Cardiac septum (tissue), 1 donor: ENCODE data around the gene HOOK2. TPM values are rescaled to one million over a fixed set of nuclear protein-coding genes. Genes with fewer than 3 reads are reported as not detected.

ENCODE experiments used
- DNase-seq: peaks from one replicate; pipeline ENCODE4 v3.0.0-alpha.2; 2020; ENCODE audit warnings: low spot score
- intact Hi-C: fragments of 100-400 bp; cut with DNase I; formaldehyde crosslinking; loops from one replicate; pipeline ENCODE4 v1.14.0; 2022
- total RNA-seq: library from RNA; stranded (reverse); fragmentation: NEBNext Ultra II Directional; extraction: Animal tissue kit (Norgen Biotek cat#: 25700); gene quantifications from one replicate; pipeline ENCODE4 v1.2.1, GENCODE V29; 2021
- donor health status: DM: no; HTN: no; CAD: no.

Gene HOOK2
- total RNA-seq, 1 donor from 2014 or later: 101 TPM

GRCh38 chr19:12786141-12786870, 11.0 kb upstream of the HOOK2 start:
- DNase-seq: peak; percentile 85
- intact Hi-C loops: no loop called here

GRCh38 chr19:12785431-12786031, 10.2 kb upstream of the HOOK2 start:
- intact Hi-C loops: no loop called here
- peak; percentile 84 for DNase-seq

- no peak for DNase-seq
- intact Hi-C loops: no loop called here
These were observed 9.6 kb upstream of the HOOK2 start for GRCh38 chr19:12784871-12785430.

- DNase-seq: no peak
- intact Hi-C loops: no loop called here
These were observed 9.1 kb upstream of the HOOK2 start for GRCh38 chr19:12784394-12784870.

GRCh38 chr19:12783849-12784393, 8.6 kb upstream of the HOOK2 start:
- intact Hi-C loops: no loop called here
- peak; percentile 86 for DNase-seq

- intact Hi-C loops: no loop called here
- DNase-seq: no peak
These were observed 8.0 kb upstream of the HOOK2 start for GRCh38 chr19:12783291-12783848.

GRCh38 chr19:12782424-12783290, 7.3 kb upstream of the HOOK2 start:
- peak; percentile 95 for DNase-seq
- intact Hi-C loops: no loop called here

- intact Hi-C loops: no loop called here
- no peak for DNase-seq
These were observed 6.7 kb upstream of the HOOK2 start for GRCh38 chr19:12782174-12782423.

GRCh38 chr19:12779162-12779993, 4.0 kb upstream of the HOOK2 start:
- intact Hi-C loops: no loop called here
- no peak for DNase-seq

- no peak for DNase-seq
- intact Hi-C loops: loop anchor here (1.0 kb wide), 1 partner anchor 15 kb away; no protein-coding TSS in a partner anchor
These were observed 3.5 kb upstream of the HOOK2 start for GRCh38 chr19:12778905-12779161.

GRCh38 chr19:12778017-12778904, 2.9 kb upstream of the HOOK2 start:
- intact Hi-C loops: loop anchor here (1.0 kb wide), 1 partner anchor 16 kb away; no protein-coding TSS in a partner anchor
- DNase-seq: peak; percentile 90

GRCh38 chr19:12777217-12778016, 2.1 kb upstream of the HOOK2 start:
- DNase-seq: peak; percentile 92

GRCh38 chr19:12773571-12773970, 1.8 kb downstream of the HOOK2 start:
- intact Hi-C loops: loop anchor here (1.0 kb wide), 1 partner anchor 40 kb away; no protein-coding TSS in a partner anchor
- no peak for DNase-seq

More at GRCh38 chr19:12777217-12778016, 2.1 kb upstream of the HOOK2 start:
- intact Hi-C loops: loop anchor here (1.0 kb wide), 1 partner anchor 17 kb away; no protein-coding TSS in a partner anchor

- DNase-seq: no peak
- intact Hi-C loops: loop anchor here (1.0 kb wide), 1 partner anchor 9 kb away; no protein-coding TSS in a partner anchor
These were observed 3.0 kb downstream of the HOOK2 start for GRCh38 chr19:12772323-12772722.

GRCh38 chr19:12770922-12771321, 4.4 kb downstream of the HOOK2 start:
- intact Hi-C loops: no loop called here
- no peak for DNase-seq

GRCh38 chr19:12769689-12770088, 5.7 kb downstream of the HOOK2 start:
- intact Hi-C loops: no loop called here
- no peak for DNase-seq

- intact Hi-C loops: no loop called here
- no peak for DNase-seq
These were observed 7.7 kb downstream of the HOOK2 start for GRCh38 chr19:12767666-12768065.
